Breast epithelium (tissue), 4 donors: ENCODE results near the gene KCNE4. TPM values are rescaled to one million over a fixed set of nuclear protein-coding genes. Genes with fewer than 3 reads are reported as not detected.

Experiments
- DNase-seq, 2 donors: peaks; one replicate each; pipeline ENCODE4 v3.0.0-alpha.2; 2019; ENCODE audit warnings: low spot score in 2 of 2
- H3K27ac ChIP-seq, 2 donors: fragments of 200-600 bp; sonication (generic) in 1 of 2; one replicate each; pipeline ENCODE4 v1.5.1; 2016 to 2019; ENCODE audit warnings: mild to moderate bottlenecking in 1 of 2
- H3K27me3 ChIP-seq, 2 donors: fragments of 200-600 bp; sonication (generic) in 1 of 2; one replicate each; pipeline versions ENCODE4 v1.5.1 to v1.6.0; 2017 to 2019; ENCODE audit warnings: control low read depth in 1 of 2, mild to moderate bottlenecking in 1 of 2
- H3K36me3 ChIP-seq: fragments of 200-600 bp; one replicate; pipeline ENCODE4 v1.5.1; 2019
- H3K4me1 ChIP-seq, 2 donors: fragments of 200-600 bp; sonication (generic); one replicate each; pipeline ENCODE4 v1.5.1; 2016 to 2019; ENCODE audit warnings: control low read depth in 1 of 2
- H3K4me3 ChIP-seq, 3 donors: fragments of 200-600 bp; sonication (generic); 1 replicate in 2 of 3; 2 replicates in 1 of 3; pipeline ENCODE4 v1.5.1; 2016 to 2019; ENCODE audit warnings: mild to moderate bottlenecking in 3 of 3, moderate library complexity in 2 of 3
- H3K9me3 ChIP-seq, 2 donors: fragments of 200-600 bp; sonication (generic) in 1 of 2; one replicate each; pipeline ENCODE4 v1.5.1; 2016 to 2019; ENCODE audit warnings: control low read depth in 1 of 2
- CTCF ChIP-seq, 3 donors: fragments of 450-650 bp; IDR thresholded peaks; one replicate each; pipeline ENCODE4 v1.5.1; 2016 to 2017; ENCODE audit warnings: antibody characterized with exemption in 3 of 3, mild to moderate bottlenecking in 3 of 3, moderate library complexity in 3 of 3
- POLR2A ChIP-seq: fragments of 450-650 bp; IDR thresholded peaks from one replicate; pipeline ENCODE4 v1.6.1; 2016; ENCODE audit warnings: antibody characterized with exemption, mild to moderate bottlenecking, moderate library complexity
- POLR2AphosphoS5 ChIP-seq, 3 donors: sonication (generic); formaldehyde crosslinking; IDR thresholded peaks; one replicate each; pipeline ENCODE4 v1.6.1; 2017; ENCODE audit warnings: antibody characterized with exemption in 3 of 3
- intact Hi-C: fragments of 100-400 bp; cut with DNase I; formaldehyde crosslinking; loops from one replicate; pipeline ENCODE4 v1.15.1; 2023; ENCODE audit warnings: low total_unique reads
- total RNA-seq, 3 donors: library from RNA; depleted of rRNA; stranded (reverse); fragments of >200 nt; gene quantifications; one replicate each; pipeline ENCODE4 v1.1.0, GENCODE V29; 2016

Gene KCNE4
- total RNA-seq, 3 donors from 2014 or later, result 5.0 to 26.2 (median 9.3) TPM

- no peaks in the 10 kb centered on the region for H3K36me3 ChIP-seq
- H3K27me3 ChIP-seq, result no peaks in the 10 kb centered on the region
- H3K9me3 ChIP-seq, result peaks cover 0 to 6% of the 10 kb centered on the region in 2 donors
- no peaks in the 10 kb centered on the region for H3K4me1 ChIP-seq
- intact Hi-C loops, result no loop called here
- TF ChIP-seq POLR2A (no peak), POLR2AphosphoS5 (IDR thresholded peaks at IDR 0.05) (no peak), CTCF (IDR thresholded peaks at IDR 0.05) (no peak)
- no peak overlapping the region for H3K27ac ChIP-seq
- H3K4me3 ChIP-seq, result no peak overlapping the region
- DNase-seq, result no peak
These were observed 30.9 kb upstream of the KCNE4 start for GRCh38 chr2:223020971-223021675.

GRCh38 chr2:223026357-223027110 lies 25.5 kb upstream of the KCNE4 start:
- intact Hi-C loops, result no loop called here
- Histone ChIP-seq H3K27me3 (no peaks in the 10 kb centered on the region), H3K9me3 (no peaks in the 10 kb centered on the region), H3K27ac (no peak overlapping the region), H3K4me3 (no peak overlapping the region), H3K36me3 (no peaks in the 10 kb centered on the region), H3K4me1 (no peaks in the 10 kb centered on the region)
- no peak for TF ChIP-seq CTCF (IDR thresholded peaks at IDR 0.05)
- TF ChIP-seq POLR2AphosphoS5 (IDR thresholded peaks at IDR 0.05), result no peak
- TF ChIP-seq POLR2A, result no peak
- DNase-seq, result no peak

- DNase-seq, result no peak
- Histone ChIP-seq H3K9me3 (no peaks in the 10 kb centered on the region), H3K4me1 (no peaks in the 10 kb centered on the region), H3K4me3 (no peak overlapping the region), H3K27ac (no peak overlapping the region), H3K27me3 (no peaks in the 10 kb centered on the region), H3K36me3 (no peaks in the 10 kb centered on the region)
- intact Hi-C loops, result no loop called here
- no peak for TF ChIP-seq POLR2A
- TF ChIP-seq CTCF (IDR thresholded peaks at IDR 0.05), result no peak
- no peak for TF ChIP-seq POLR2AphosphoS5 (IDR thresholded peaks at IDR 0.05)
These were observed 24.5 kb upstream of the KCNE4 start for GRCh38 chr2:223027442-223027841.

- H3K36me3 ChIP-seq, result no peaks in the 10 kb centered on the region
- H3K4me1 ChIP-seq, result no peaks in the 10 kb centered on the region
- no peak overlapping the region for H3K27ac ChIP-seq
- H3K27me3 ChIP-seq, result no peaks in the 10 kb centered on the region
- H3K9me3 ChIP-seq, result no peaks in the 10 kb centered on the region
- TF ChIP-seq POLR2AphosphoS5 (IDR thresholded peaks at IDR 0.05) (no peak), POLR2A (no peak), CTCF (IDR thresholded peaks at IDR 0.05) (no peak)
- no peak overlapping the region for H3K4me3 ChIP-seq
- DNase-seq, result no peak
- intact Hi-C loops, result no loop called here
These were observed 22.7 kb upstream of the KCNE4 start for GRCh38 chr2:223029287-223029686.
